Measurements from ENCODE around the gene C7orf33. TPM values are rescaled to one million over a fixed set of nuclear protein-coding genes. Genes with fewer than 3 reads are reported as not detected.

C7orf33 gene
- total RNA-seq, 1 experiment from 2014 or later, result not detected

- no peak for TF ChIP-seq CTCF (IDR thresholded peaks at IDR 0.05; ENCODE audit: unreplicated experiment)
- H3K4me1 Mint-ChIP-seq (ENCODE audit: insufficient read depth, unreplicated experiment), result no peaks in the 10 kb centered on the region
- H3K27ac Mint-ChIP-seq (ENCODE audit: low read depth, unreplicated experiment), result no peak overlapping the region
- H3K4me3 Mint-ChIP-seq (ENCODE audit: unreplicated experiment), result no peak overlapping the region
- ChIA-PET POLR2A (interaction anchor here (0.7 kb wide), 1 partner anchor 121 kb away, joined by 4 read pairs; no protein-coding TSS in a partner anchor), CTCF (no interaction called here)
- peaks cover 66% of the 10 kb centered on the region for H3K27me3 Mint-ChIP-seq (ENCODE audit: insufficient read depth, unreplicated experiment)
- BruUV-seq (replicated peaks), result no TSS peak
- no peak for DNase-seq (ENCODE audit: unreplicated experiment)
- intact Hi-C loops (cut with micrococcal nuclease), result no loop called here
- no peaks in the 10 kb centered on the region for H3K36me3 Mint-ChIP-seq (ENCODE audit: insufficient read depth, unreplicated experiment)
- peaks cover 13% of the 10 kb centered on the region for H3K9me3 Mint-ChIP-seq (ENCODE audit: unreplicated experiment)
Observed at GRCh38 chr7:148607151-148607661, 16.6 kb downstream of the C7orf33 start.

GRCh38 chr7:148609045-148609725, 18.6 kb downstream of the C7orf33 start:
- TF ChIP-seq CTCF (IDR thresholded peaks at IDR 0.05; ENCODE audit: unreplicated experiment), result no peak
- BruUV-seq (replicated peaks), result no TSS peak
- H3K36me3 Mint-ChIP-seq (ENCODE audit: insufficient read depth, unreplicated experiment), result no peaks in the 10 kb centered on the region
- H3K27me3 Mint-ChIP-seq (ENCODE audit: insufficient read depth, unreplicated experiment), result peaks cover 73% of the 10 kb centered on the region
- intact Hi-C loops (cut with micrococcal nuclease), result no loop called here
- peaks cover 6% of the 10 kb centered on the region for H3K9me3 Mint-ChIP-seq (ENCODE audit: unreplicated experiment)
- H3K4me3 Mint-ChIP-seq (ENCODE audit: unreplicated experiment), result no peak overlapping the region
- no peak overlapping the region for H3K27ac Mint-ChIP-seq (ENCODE audit: low read depth, unreplicated experiment)
- DNase-seq (ENCODE audit: unreplicated experiment), result no peak
- ChIA-PET CTCF (interaction anchor here (0.6 to 1.1 kb wide), 3 partner anchors 14 to 57 kb away, joined by 3 to 4 read pairs (median 3); no protein-coding TSS in a partner anchor), POLR2A (interaction anchor here (0.5 to 1.2 kb wide), 2 partner anchors 25 to 92 kb away, joined by 3 read pairs; no protein-coding TSS in a partner anchor)
- no peaks in the 10 kb centered on the region for H3K4me1 Mint-ChIP-seq (ENCODE audit: insufficient read depth, unreplicated experiment)

GRCh38 chr7:148611692-148612091, 21.1 kb downstream of the C7orf33 start:
- no peak for TF ChIP-seq CTCF (IDR thresholded peaks at IDR 0.05; ENCODE audit: unreplicated experiment)
- intact Hi-C loops (cut with micrococcal nuclease), result no loop called here
- CTCF ChIA-PET, result interaction anchor here (1.6 kb wide), 1 partner anchor 24 kb away, joined by 6 read pairs; no protein-coding TSS in a partner anchor
- Mint-ChIP-seq H3K4me1 (ENCODE audit: insufficient read depth, unreplicated experiment) (no peaks in the 10 kb centered on the region), H3K36me3 (ENCODE audit: insufficient read depth, unreplicated experiment) (no peaks in the 10 kb centered on the region), H3K4me3 (ENCODE audit: unreplicated experiment) (no peak overlapping the region), H3K9me3 (ENCODE audit: unreplicated experiment) (no peaks in the 10 kb centered on the region), H3K27me3 (ENCODE audit: insufficient read depth, unreplicated experiment) (peaks cover 76% of the 10 kb centered on the region), H3K27ac (ENCODE audit: low read depth, unreplicated experiment) (no peak overlapping the region)
- BruUV-seq (replicated peaks), result no TSS peak
- POLR2A ChIA-PET, result no interaction called here
- DNase-seq (ENCODE audit: unreplicated experiment), result no peak

- CTCF ChIA-PET, result no interaction called here
- DNase-seq (ENCODE audit: unreplicated experiment), result no peak
- no TSS peak for BruUV-seq (replicated peaks)
- intact Hi-C loops (cut with micrococcal nuclease), result no loop called here
- Mint-ChIP-seq H3K4me1 (ENCODE audit: insufficient read depth, unreplicated experiment) (no peaks in the 10 kb centered on the region), H3K36me3 (ENCODE audit: insufficient read depth, unreplicated experiment) (no peaks in the 10 kb centered on the region), H3K9me3 (ENCODE audit: unreplicated experiment) (no peaks in the 10 kb centered on the region), H3K27me3 (ENCODE audit: insufficient read depth, unreplicated experiment) (peaks cover 57% of the 10 kb centered on the region), H3K4me3 (ENCODE audit: unreplicated experiment) (no peak overlapping the region), H3K27ac (ENCODE audit: low read depth, unreplicated experiment) (no peak overlapping the region)
- POLR2A ChIA-PET, result interaction anchor here (0.7 kb wide), 1 partner anchor 16 kb away, joined by 3 read pairs; no protein-coding TSS in a partner anchor
- TF ChIP-seq CTCF (IDR thresholded peaks at IDR 0.05; ENCODE audit: unreplicated experiment), result no peak
Observed at GRCh38 chr7:148615085-148615730, 24.6 kb downstream of the C7orf33 start.

All from MCF 10A (cell line).